Endothelial cell of umbilical vein (primary cell): ENCODE data around the gene PPFIBP2.

Experiments
- FOS ChIP-seq: IDR thresholded peaks from 2 replicates; pipeline ENCODE4 v1.6.1; 2011; ENCODE audit warnings: mild to moderate bottlenecking, low read length, moderate library complexity, borderline replicate concordance; ENCODE audit not compliant: insufficient read depth
- POLR2A ChIP-seq: IDR thresholded peaks from 2 replicates; pipeline ENCODE4 v1.6.1; 2012; ENCODE audit warnings: low read depth, mild to moderate bottlenecking, control low read depth, low read length
- POLR2AphosphoS5 ChIP-seq: IDR thresholded peaks from 2 replicates; pipeline ENCODE4 v1.6.1; 2012; ENCODE audit warnings: low read depth, mild to moderate bottlenecking, control low read depth, low read length, moderate library complexity; ENCODE audit not compliant: insufficient read depth
- TF ChIP-seq, protein P1 (sequence below), 2 donors: IDR thresholded peaks; 1 replicate in 1 of 2; 2 replicates in 1 of 2; pipeline ENCODE4 v1.5.1; 2011; ENCODE audit warnings: low read length in 2 of 2, mild to moderate bottlenecking in 2 of 2, moderate library complexity in 2 of 2, control low read depth in 1 of 2, inconsistent platforms in 1 of 2, low read depth in 1 of 2; ENCODE audit not compliant: insufficient read depth in 1 of 2; ENCODE audit errors: extremely low read depth in 1 of 2
- TF ChIP-seq, protein P2 (sequence below): IDR thresholded peaks from 2 replicates; pipeline ENCODE4 v1.6.1; 2011; ENCODE audit not compliant: insufficient read depth, insufficient read length

DNA sequence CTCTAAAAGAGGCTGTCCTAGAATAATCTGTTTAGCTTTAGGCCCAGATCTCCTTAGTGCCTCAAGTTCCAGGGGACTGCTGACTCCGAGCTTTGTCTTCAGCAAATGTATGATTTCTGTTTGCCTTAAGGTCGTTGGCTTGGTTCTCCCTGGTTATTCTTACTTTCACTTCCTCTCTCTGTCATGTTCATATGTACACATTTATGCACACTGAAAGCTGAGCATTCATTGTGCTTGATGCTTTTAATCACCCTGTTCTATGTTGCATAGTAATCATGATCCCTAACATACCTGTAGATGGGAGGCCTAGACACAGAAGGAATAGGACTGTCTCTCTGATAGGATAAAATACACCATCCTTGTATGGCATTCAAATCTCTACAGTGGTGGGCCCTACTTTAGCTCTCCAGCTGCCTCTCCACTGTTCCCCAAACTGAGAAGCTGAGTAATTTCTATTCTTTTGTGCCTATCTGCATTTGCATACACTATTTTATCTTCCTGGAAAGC, 7.2 kb downstream of the PPFIBP2 start:
- TF ChIP-seq, protein P1, sequence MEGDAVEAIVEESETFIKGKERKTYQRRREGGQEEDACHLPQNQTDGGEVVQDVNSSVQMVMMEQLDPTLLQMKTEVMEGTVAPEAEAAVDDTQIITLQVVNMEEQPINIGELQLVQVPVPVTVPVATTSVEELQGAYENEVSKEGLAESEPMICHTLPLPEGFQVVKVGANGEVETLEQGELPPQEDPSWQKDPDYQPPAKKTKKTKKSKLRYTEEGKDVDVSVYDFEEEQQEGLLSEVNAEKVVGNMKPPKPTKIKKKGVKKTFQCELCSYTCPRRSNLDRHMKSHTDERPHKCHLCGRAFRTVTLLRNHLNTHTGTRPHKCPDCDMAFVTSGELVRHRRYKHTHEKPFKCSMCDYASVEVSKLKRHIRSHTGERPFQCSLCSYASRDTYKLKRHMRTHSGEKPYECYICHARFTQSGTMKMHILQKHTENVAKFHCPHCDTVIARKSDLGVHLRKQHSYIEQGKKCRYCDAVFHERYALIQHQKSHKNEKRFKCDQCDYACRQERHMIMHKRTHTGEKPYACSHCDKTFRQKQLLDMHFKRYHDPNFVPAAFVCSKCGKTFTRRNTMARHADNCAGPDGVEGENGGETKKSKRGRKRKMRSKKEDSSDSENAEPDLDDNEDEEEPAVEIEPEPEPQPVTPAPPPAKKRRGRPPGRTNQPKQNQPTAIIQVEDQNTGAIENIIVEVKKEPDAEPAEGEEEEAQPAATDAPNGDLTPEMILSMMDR (IDR thresholded peaks at IDR 0.05; ENCODE audit: extremely low read depth in 1 of 2, insufficient read depth in 1 of 2, low read depth in 1 of 2, low read length in 2 of 2): no peak
- no peak for TF ChIP-seq POLR2AphosphoS5
- no peak for TF ChIP-seq POLR2A
- no peak for TF ChIP-seq FOS
- TF ChIP-seq, protein P2, sequence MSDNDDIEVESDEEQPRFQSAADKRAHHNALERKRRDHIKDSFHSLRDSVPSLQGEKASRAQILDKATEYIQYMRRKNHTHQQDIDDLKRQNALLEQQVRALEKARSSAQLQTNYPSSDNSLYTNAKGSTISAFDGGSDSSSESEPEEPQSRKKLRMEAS: no peak
